HG03520 (cell line): ENCODE measurements around the gene DACT2.
"Not testable (repeated sequence)": the region's sequence is repeated elsewhere in the genome, so short reads cannot be mapped to it uniquely, and the experiment has no call there.

Experiments
- ATAC-seq: cut with Tn5 transposase; IDR thresholded peaks from one replicate; pipeline ENCODE4 v1.9.1; 2021; ENCODE audit warnings: mild to moderate bottlenecking, moderate library complexity; ENCODE audit not compliant: unreplicated experiment

The DACT2 gene, protein sequence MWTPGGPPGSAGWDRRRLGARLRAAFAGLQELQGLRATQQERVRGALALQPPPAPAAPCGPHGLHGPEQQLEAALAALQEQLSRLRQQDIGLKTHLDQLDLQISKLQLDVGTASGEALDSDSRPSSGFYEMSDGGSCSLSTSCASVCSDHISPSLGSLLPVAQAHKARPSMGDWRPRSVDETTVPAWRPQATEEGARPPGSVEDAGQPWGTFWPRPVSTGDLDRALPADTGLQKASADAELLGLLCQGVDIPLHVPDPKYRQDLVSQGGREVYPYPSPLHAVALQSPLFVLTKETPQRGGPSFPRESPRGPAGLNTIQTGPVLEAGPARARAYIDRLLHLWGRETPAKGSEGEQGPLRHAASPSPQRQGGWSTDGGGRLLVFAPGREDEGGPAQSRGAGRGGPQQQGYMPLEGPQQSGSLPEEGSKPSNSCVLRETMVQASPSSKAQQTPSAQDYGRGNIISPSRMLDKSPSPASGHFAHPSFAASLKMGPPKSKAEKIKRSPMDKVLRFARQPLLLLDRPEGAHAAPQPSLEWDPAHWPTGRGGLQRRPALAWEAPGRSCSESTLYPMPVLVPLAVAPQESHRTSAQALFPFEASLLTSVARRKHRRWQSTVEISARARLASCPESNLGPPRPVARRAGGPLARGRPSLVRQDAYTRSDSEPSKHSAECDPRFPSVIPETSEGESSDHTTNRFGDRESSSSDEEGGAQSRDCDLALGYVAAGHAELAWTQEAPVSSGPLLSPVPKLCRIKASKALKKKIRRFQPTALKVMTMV

DNA sequence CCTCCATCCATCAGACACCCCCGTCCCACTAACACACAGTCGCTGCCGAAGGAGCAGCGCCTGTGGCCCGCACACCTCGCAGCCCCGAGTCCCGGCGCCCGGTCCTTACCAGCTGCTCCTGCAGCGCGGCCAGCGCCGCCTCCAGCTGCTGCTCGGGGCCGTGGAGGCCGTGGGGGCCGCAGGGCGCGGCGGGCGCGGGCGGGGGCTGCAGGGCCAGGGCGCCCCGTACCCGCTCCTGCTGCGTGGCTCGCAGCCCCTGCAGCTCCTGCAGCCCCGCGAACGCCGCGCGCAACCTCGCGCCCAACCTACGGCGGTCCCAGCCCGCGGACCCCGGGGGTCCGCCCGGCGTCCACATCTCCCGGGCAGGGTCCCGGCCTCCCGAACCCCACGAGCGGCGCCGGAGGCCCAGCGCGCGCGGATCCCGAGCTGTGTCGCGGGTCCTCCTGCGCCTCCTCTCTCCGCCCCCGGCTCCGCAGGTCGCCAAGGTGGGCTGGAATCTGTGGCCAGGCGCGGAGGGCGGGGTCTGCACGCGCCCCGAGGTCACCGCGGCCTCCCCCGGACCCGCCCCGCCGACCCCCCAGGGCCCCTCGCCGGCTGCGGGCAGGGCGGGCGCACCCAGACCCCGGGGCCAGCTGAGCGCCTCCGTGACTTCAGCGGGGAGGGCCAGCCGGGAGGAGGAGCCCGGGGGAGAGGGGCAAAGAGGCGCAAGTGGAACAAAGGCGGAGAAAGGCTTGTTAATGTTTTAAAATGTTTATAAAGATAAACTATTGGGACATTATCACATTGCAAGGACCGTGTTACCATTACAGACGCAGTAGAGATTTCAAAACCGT lies at the start of gene DACT2:
Gene DACT2, minus strand, starts transcription at position 499 of the 833 bp plus-strand sequence. Its CDS starts 144 bp downstream, at position 355.
- no peak for ATAC-seq

DNA sequence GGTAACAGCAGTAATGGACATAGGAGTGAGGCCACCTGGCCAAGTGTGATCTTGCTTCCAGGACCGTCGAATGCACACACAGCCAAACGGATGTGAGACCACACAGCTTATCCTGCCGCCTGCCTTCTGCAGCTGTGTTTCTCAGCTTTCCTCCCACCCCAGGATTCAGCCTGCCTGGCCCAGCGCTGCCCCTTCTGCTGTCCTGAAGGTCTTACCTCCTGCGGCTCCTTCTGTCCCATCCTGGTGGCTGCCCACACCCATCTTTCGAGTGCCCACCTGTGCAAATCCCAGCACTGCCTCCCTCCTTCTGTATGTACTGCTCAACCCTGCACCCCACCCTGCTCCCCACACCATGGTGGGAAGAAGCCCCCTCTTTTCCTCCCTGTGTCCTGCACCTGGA lies 49.4 kb upstream of the DACT2 start:
- ATAC-seq = no peak

DNA sequence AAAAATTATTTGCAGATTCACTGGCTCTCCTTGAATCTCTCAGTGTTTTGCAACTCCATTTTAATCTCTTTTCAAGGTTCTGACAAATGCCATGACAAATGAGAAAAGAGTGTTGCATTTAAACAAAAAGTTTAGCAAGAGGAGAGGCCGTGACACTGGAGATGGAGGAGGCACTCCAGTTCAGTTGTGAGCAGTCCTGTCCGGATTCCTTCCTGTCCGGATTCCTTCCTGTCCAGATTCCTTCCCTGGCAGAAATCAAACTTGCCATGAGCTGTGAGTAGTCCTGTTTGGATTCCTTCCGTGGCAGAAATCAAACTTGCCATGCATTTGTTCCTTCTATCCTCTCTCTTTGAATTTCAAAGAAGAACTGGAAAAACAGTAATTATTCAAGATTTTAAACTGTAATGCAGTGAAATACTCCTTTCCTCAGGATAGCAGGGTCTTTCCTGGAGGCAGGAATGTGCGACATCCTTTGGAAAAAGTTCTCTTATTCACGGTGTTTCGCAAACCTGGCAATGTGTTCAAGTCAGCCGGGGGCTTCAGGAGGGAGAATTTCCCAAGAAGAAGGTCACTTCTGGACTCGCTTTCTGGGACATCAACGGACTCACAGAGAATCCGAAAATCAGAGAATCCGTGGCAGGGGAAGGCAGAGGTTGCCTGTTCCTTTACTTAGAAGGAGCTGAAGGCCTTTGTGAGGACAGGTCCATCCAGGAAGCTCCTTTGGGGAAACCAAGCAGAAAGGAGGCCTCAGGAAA lies 48.7 kb upstream of the DACT2 start:
- ATAC-seq = no peak

DNA sequence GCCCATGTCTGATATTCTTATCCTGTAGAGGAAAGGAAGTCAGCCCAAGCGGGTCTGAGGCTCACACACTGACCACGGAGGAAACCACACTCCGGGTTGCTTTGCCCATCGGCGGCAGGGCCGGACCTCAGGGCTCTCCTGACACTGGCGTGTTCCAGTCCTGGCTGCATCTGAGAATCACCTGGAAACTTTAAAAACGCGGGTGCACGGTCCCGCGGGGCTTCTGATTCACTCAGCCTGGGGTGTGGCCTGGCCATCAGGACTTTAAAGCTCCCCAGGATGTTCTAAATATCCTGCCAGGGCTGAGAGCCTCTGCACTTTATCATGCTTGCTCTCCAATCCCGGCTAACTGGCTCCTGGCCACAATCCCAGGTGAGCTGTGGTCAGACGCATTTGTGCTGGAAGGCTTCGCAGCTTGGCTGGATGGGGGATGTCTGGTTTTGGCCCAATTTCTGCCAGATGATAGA lies 47.7 kb upstream of the DACT2 start:
- ATAC-seq = no peak

DNA sequence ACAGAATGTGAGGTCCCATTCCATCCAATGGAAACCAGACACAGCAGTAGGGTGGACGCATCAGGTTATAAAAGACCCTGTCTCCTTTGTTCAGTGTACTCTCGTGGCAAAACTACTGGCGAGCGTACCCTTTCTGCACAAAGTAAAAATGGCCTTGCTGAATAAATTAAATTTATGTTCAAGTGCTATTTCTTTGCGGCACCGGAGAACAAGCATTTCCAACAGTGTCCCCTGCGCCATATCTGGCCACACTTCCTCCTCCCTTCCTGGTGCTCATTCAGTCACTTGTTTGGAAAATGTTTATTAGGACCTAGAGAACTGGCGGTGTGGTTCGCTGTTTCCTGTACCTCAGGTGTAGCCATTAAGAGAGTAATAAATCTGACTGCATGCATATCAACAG lies 46.9 kb upstream of the DACT2 start:
- no peak for ATAC-seq

DNA sequence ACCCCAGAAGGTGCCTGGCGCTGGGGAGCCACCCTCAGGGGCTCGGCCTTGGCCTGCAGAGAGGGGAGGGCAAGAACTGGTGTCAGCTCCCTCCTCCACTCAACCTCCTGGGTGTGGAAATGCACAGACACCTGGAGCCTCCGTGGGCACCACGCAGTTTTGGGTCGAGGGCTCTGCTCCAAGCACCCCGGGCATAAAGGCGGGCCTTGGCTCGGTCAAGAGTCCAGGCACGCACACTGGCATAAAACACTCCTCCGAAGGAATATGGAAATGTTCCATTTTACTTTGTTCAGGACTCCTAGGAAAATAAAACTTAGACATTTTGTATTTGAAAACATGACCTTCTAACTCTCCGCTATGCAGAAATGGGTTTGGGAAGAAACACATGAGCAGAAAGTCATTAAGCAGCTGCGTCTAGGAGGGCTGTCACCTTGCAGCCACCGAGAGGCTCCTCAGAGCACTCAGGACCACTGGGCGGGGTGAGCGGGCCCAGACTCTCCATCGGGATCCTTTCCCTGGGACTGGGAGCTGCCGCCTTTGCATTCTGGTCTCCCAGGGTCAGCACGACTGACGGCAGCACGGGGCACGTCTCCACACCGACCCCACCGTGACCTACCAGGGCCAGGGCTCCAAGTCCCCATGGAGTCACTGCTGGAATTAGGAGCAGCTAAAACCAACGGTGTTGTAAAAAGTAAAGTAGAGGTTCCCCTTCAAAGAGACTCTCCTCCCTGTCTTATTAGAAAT lies 46.0 kb upstream of the DACT2 start:
- no peak for ATAC-seq

DNA sequence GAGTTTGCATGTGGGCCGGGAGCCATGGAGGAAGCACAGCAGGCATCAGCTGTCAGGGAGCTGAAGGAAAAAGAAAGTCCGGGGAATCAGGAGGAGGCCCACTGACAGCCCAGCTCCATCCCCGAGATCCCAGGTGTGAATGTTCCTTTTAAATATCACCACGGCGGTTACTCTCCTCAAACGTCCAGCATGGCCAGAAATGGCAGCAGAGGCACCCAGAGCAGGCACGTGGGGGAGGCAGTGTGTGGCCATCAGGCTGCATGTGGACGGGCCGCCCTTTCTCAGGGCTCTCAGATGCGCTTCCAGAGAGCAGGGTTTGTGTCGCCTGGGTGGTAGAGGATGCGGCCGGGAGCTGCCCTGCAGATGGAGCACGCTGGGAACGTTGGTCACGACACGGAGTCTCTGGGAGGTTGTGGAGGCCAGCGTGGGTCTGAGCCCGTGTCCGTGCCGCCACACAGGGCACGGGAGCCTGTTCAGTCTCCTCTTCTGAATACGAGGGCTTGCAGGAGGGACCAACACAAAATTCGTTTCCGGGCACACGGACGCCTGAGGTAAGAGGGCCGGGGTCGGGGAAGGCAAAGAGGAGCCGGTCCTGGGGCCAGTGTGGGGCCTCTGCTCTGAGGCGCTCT lies 45.3 kb upstream of the DACT2 start:
- no peak for ATAC-seq

DNA sequence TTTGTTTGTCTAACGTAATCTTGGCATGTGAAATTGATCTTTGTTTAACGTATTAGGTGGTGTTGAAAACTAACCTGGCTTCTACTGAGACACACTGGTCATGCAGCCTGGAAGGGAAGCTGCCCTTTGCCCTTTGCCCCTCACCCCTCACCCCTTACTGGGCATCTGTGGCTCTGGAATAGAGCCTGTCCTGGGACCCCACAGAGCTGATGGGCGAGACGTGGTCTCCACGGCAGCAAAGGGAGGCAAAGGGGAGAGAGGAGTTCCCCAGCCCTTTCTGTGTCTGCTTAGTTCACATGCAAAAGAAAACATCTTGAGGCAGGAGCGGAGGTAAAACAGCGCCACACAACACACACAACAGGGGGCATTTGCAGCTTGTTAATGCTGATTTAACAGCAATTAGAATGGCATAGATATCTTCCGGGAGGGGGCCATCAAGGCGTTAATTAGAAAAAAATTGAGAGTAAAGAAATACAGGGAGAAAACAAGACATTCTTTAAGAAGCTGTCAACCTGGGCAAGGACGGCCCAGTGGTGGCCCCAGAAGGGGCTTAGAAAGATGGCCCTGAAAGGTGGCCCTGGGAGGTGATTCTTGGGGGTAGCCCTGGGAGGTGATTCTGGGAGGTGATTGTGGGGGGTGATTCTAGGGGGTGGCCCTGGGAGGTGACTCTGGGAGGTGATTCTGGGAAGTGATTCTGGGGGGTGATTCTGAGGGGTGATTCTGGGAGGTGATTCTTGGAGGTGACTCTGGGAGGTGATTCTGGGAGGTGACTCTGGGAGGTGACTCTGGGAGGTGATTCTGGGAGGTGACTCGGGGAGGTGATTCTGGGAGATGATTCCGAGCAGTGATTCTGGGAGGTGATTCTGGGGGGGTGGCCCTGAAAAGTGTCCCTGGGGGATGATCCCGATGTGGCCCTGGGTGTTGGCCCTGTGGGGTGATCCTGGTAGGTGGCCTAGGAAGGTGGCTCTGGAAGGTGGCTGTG lies 44.5 kb upstream of the DACT2 start:
- no peak for ATAC-seq

DNA sequence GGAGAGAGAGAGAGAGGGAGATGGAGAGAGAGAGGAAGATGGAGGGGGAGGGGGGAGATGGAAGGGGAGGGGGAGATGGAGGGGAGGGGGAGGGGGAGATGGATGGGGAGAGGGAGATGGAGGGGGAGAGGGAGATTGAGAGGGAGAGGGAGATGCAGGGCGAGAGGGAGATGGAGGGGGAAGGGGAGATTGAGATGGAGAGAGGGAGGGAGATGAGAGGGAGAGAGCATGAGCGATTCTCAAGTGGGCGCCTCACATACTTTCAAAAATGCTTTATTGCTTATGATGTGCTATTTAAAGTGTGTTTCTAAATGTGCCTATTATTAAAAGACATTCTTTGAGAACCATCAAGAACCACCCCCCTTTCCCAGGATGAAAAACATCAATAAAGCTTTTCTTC lies 43.7 kb upstream of the DACT2 start:
- ATAC-seq = no peak

DNA sequence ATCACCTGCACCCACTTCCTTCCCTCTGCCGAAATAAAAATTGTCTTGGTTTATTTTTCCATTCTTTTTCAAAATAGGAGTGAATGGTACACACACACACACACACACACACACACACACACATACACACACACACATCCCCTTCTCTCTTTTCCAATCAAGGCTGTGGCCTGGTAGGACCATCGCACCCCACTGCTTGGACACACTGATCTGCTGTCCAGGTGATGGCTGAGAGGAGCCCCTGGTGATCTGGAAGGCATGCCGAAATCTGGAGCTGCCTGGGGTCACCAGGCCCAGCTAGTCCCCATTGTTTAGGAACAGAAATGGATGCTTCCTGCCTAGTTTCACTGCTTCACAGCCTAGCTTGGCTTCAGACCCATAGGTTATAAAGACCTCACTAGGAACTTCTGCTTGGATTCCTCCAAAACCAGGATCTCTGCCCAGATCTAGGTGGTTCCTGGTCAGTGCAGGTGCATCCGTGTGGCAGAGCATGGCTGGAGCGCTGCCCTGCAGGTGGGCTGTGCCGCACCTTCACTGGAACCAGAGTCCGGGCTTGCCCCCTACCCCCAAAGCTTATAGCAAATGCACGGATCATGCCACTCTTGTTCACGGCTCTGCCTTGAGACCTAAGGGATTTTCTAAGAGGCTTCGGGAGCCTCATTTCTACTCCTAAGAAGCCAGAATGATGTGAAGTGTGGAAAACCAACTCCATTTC lies 42.9 kb upstream of the DACT2 start:
- no peak for ATAC-seq

DNA sequence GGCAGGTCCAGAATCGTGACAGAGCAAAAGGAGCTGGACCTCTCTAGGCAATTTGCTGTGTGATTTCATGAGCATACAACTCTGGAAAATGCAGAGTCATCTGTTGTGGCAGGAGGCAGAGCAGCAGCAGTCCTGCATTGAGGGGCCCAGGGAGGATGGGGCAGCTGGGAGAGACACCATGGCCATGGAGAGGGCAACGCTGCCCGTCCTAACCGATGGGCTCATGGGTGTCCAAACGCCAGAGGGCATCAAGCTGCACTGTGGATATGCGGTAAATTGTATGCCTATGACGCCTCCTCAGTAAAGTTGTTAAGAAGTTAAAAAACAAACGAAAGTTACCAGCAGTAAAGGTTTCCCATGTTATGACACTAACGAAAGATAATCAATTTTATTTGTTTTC lies 42.2 kb upstream of the DACT2 start:
- no peak for ATAC-seq

DNA sequence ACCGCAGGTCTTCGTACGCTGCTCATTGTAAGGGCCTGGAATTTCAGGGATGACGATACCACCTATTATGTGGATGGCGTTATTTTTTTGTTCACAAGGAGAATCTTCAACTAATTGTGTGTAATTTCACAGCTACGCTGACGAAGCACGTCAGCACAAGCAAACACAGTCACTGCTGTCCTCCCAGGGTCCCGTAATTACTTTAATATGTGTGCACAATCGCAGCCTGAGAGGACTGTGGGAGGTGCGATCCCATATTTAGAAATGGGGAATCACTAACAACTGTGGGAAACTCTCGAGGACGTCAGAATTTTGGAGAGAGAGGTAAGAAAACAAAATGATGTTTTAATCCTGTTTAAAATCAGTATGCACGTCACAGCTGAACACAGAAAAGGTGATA lies 40.2 kb upstream of the DACT2 start:
- ATAC-seq = no peak

DNA sequence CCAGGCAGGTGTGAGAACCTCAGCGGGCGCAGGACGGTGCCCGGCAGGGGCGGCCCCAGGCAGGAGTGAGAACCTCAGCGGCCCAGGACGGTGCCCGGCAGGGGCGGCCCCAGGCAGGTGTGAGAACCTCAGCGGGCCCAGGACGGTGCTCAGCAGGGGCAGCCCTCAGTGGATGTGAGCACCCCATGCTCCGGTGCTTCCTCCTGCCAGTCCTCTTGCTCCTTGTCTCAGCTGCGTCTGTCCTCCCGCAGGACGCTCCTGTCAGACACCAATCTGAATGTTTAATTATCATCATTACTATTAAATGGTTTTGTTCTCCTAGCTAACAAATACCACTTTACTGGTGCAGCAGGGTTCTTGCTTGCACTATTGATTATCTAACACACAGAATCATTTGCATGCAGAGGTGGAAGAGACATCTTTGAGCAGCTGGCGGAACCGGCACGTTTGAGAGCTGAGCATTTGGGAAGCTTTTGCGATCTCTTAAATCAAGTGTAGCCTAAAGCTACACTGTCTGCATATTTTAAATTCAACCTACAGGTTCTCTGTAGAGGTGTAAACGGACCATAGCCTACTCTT lies 39.4 kb upstream of the DACT2 start:
- ATAC-seq = no peak

DNA sequence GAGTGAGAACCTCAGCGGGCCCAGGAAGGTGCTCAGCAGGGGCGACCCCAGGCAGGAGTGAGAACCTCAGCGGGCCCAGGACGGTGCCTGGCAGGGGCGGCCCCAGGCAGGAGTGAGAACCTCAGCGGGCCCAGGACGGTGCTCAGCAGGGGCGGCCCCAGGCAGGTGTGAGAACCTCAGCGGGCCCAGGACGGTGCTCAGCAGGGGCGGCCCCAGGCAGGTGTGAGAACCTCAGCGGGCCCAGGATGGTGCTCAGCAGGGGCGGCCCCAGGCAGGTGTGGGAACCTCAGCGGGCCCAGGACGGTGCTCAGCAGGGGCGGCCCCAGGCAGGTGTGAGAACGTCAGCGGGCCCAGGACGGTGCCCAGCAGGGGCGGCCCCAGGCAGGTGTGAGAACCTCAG lies 37.3 kb upstream of the DACT2 start:
- not testable (repeated sequence) for ATAC-seq

DNA sequence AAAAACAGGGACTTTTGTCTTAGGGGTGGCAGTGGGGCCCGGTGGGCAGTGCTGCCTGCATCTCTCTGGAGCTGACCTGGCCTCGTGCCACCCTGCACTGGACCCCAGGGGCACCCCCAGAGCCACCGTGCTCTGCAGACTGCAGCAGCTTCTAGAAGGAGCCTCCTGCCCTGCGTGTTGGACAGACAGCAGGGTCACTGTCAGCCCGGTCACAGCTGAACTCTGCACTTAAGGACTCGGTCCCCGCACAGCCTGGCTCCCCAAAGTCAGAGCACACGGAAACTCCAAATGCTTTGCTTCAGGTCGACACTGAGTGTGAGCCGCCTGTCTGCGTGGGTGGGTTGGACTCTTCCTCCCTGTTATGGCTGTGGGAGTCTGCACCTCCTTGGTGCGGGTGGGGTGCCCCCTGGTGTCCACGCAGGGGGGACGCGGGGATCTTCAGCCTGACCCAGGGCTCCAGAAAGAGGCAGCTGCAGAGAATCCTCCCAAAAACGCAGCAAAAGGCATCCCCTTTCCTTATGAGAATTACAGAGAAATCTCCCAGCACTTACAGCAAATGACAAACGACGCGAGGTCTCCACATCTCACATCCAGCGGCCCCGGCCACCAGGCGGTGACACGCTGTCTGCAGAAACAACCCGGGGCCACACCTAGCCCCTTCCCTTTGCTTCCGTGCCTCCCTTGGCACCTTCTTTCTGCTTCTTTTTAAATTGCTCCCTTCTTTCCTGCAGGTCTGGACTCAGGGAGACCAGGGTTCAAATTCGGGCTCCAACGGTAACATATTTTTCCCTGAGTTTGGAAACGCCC lies 36.3 kb upstream of the DACT2 start:
- ATAC-seq = no peak

DNA sequence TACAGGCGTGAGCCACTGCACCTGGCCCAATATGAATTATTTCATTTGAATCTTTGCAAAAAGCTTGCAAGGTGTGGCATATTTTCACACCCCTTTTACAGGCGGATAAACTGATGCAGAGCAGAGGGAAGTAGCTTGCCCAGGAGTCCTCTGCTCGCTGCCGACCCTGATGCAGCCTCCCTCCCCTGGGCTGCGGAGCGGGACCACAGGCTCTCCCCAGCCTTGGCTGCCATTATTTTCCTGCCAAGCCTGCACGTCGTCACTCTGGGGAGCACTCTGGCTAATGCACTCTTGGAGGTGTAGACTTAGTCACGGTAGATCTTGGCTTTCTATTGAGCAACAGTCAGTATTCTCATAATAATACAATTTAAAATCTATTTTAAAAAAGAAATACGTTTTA lies 34.8 kb upstream of the DACT2 start:
- ATAC-seq = no peak
